ENCODE measurements around the gene UNK. TPM values are rescaled to one million over a fixed set of nuclear protein-coding genes. Genes with fewer than 3 reads are reported as not detected.

The UNK gene
- total and polyA plus RNA-seq, 12 donors = 11.6 to 21.3 (median 14.7) TPM

- Histone ChIP-seq H3K4me1 (peaks cover 10 to 62% (median 49%) of the 10 kb centered on the region in 9 donors), H3K4me3 (peak overlapping the region in 3 of 10 donors; percentile 81 to 94 (median 87)), H3K9me3 (no peaks in the 10 kb centered on the region), H3K27ac (peak overlapping the region in 7 of 10 donors; percentile 33 to 99 (median 99)), H3K27me3 (no peaks in the 10 kb centered on the region), H3K36me3 (peaks cover 4 to 40% (median 22%) of the 10 kb centered on the region in 9 donors)
- ATAC-seq (no peak), DNase-seq (no peak)
- 22 to 25% methylated on average over 5 of the region's 5 CpGs for WGBS, 2 donors
- intact Hi-C loops (cut with DNase I) = loop anchor here in 6 of 10 donors (2.0 to 10.0 kb wide), 8 partner anchors 45 to 487 kb away; partner anchors contain the start of genes TRIM47 (in 3 of the 6), TRIM65 (in 1 of the 6), UBALD2 (in 1 of the 6) and WBP2 (in 1 of the 6)
- TF ChIP-seq, protein P1, sequence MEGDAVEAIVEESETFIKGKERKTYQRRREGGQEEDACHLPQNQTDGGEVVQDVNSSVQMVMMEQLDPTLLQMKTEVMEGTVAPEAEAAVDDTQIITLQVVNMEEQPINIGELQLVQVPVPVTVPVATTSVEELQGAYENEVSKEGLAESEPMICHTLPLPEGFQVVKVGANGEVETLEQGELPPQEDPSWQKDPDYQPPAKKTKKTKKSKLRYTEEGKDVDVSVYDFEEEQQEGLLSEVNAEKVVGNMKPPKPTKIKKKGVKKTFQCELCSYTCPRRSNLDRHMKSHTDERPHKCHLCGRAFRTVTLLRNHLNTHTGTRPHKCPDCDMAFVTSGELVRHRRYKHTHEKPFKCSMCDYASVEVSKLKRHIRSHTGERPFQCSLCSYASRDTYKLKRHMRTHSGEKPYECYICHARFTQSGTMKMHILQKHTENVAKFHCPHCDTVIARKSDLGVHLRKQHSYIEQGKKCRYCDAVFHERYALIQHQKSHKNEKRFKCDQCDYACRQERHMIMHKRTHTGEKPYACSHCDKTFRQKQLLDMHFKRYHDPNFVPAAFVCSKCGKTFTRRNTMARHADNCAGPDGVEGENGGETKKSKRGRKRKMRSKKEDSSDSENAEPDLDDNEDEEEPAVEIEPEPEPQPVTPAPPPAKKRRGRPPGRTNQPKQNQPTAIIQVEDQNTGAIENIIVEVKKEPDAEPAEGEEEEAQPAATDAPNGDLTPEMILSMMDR (IDR thresholded peaks at IDR 0.05) = no peak
These were observed 4.4 kb upstream of the UNK start for GRCh38 chr17:75779987-75780889.

GRCh38 chr17:75783069-75783783 lies 1.4 kb upstream of the UNK start:
- 30 to 37% methylated on average over 6 of the region's 6 CpGs for WGBS, 2 donors

GRCh38 chr17:75783803-75784472 lies 668 bp upstream of the UNK start:
- TF ChIP-seq, protein P1 (IDR thresholded peaks at IDR 0.05) = no peak
- no peaks in the 10 kb centered on the region for H3K27me3 ChIP-seq
- no peak for DNase-seq
- intact Hi-C loops (cut with DNase I) = loop anchor here in 4 of 10 donors (1.0 to 5.0 kb wide), 6 partner anchors 71 to 483 kb away; partner anchors contain the start of genes WBP2 (in 4 of the 4), TRIM47 (in 1 of the 4) and UBALD2 (in 1 of the 4)
- H3K27ac ChIP-seq = peak overlapping the region; percentile 97 to 100 (median 99)
- peaks cover 0 to 4% (median 1%) of the 10 kb centered on the region in 9 donors for H3K36me3 ChIP-seq
- no peaks in the 10 kb centered on the region for H3K9me3 ChIP-seq
- WGBS, 2 donors = 57 to 60% methylated on average over 20 of the region's 20 CpGs
- peak overlapping the region in 9 of 10 donors; percentile 29 to 74 (median 68) for H3K4me3 ChIP-seq
- ATAC-seq = peak in 4 of 8 donors; percentile 0 to 1 (median 0)
- peaks cover 7 to 67% (median 40%) of the 10 kb centered on the region in 9 donors for H3K4me1 ChIP-seq

More at GRCh38 chr17:75783069-75783783, 1.4 kb upstream of the UNK start:
- H3K27me3 ChIP-seq = no peaks in the 10 kb centered on the region
- peak overlapping the region in 2 of 10 donors; percentile 0 to 63 for H3K4me3 ChIP-seq
- H3K27ac ChIP-seq = peak overlapping the region; percentile 2 to 100 (median 98)
- peaks cover 4 to 12% (median 8%) of the 10 kb centered on the region in 9 donors for H3K36me3 ChIP-seq
- H3K4me1 ChIP-seq = peaks cover 7 to 62% (median 45%) of the 10 kb centered on the region in 9 donors
- TF ChIP-seq, protein P1 (IDR thresholded peaks at IDR 0.05) = peak; percentile 38 to 74 (median 63)
- ATAC-seq = no peak
- no peak for DNase-seq
- H3K9me3 ChIP-seq = no peaks in the 10 kb centered on the region
- intact Hi-C loops (cut with DNase I) = loop anchor here in 2 of 10 donors (5.0 kb wide), 3 partner anchors 74 to 484 kb away; partner anchors contain the start of genes TRIM47 (in 1 of the 2), UBALD2 (in 1 of the 2) and WBP2 (in 1 of the 2)
